ENCODE measurements around the gene EMC6. TPM values are rescaled to one million over a fixed set of nuclear protein-coding genes. Genes with fewer than 3 reads are reported as not detected.

EMC6 gene
- total RNA-seq, 4 donors from 2014 or later, result 12.6 to 23.4 (median 18.9) TPM

DNA sequence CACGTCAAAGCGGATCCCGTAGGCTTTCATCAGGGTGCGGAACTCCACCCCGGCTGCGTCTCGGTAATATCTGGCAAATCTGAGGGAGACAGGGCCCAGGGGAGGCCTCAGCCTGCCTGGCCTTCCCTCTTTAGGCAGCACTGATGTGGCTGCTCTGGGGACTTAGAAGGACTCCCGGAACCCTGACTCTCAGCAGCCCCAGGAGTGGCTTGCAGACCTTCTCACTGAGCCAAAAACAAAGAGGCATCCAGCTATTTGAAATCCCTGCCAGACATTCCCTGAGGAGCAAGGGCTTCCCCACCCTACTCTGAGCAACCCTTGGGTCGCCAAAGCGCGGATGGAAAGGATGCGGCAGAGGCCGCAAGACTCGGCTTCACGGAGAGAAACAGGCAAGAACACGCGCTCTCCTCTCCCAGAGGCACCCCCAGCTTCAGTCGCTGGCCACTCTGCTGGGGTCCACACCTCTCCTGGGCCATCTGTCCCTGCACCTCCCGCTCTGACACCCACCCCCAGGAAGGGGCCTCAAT lies 19.5 kb downstream of the EMC6 start:
- H3K27ac ChIP-seq, result no peak overlapping the region
- peaks cover 0 to 10% (median 0%) of the 10 kb centered on the region in 4 donors for H3K4me1 ChIP-seq
- H3K9me3 ChIP-seq, result no peaks in the 10 kb centered on the region
- DNase-seq (ENCODE audit: low spot score in 2 of 2), result no peak
- peaks cover 0 to 61% of the 10 kb centered on the region in 2 donors for H3K27me3 ChIP-seq
- 28 to 47% methylated on average over 13 to 15 of the region's 19 CpGs for WGBS, 2 donors
- no peaks in the 10 kb centered on the region for H3K36me3 ChIP-seq
- no peak overlapping the region for H3K4me3 ChIP-seq
- TF ChIP-seq, protein P1, sequence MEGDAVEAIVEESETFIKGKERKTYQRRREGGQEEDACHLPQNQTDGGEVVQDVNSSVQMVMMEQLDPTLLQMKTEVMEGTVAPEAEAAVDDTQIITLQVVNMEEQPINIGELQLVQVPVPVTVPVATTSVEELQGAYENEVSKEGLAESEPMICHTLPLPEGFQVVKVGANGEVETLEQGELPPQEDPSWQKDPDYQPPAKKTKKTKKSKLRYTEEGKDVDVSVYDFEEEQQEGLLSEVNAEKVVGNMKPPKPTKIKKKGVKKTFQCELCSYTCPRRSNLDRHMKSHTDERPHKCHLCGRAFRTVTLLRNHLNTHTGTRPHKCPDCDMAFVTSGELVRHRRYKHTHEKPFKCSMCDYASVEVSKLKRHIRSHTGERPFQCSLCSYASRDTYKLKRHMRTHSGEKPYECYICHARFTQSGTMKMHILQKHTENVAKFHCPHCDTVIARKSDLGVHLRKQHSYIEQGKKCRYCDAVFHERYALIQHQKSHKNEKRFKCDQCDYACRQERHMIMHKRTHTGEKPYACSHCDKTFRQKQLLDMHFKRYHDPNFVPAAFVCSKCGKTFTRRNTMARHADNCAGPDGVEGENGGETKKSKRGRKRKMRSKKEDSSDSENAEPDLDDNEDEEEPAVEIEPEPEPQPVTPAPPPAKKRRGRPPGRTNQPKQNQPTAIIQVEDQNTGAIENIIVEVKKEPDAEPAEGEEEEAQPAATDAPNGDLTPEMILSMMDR (IDR thresholded peaks at IDR 0.05), result no peak
- TF ChIP-seq EP300 (IDR thresholded peaks at IDR 0.05) (no peak), POLR2A (IDR thresholded peaks at IDR 0.05) (no peak)

DNA sequence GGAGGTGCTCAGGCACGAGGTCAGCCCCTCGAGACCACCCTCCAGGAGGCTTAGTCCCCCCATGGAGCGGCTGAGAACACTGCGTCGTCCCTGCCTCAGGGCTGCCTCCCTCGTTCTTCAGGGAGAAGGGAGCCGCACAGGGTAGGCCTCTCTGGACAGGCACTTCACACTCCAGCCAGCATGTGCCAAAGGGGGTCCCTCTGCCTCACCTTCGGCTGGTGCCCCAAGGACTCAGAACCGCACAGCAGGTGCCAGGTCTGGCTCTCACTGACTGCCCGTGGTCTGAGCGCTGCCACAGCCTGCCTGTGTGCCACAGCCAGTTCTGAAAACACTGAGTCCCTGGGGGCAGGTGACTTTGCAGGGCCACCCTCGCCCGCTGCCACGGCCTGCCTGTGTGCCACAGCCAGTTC lies 20.2 kb downstream of the EMC6 start:
- Histone ChIP-seq H3K36me3 (no peaks in the 10 kb centered on the region), H3K27ac (no peak overlapping the region), H3K9me3 (no peaks in the 10 kb centered on the region), H3K27me3 (peaks cover 0 to 66% of the 10 kb centered on the region in 2 donors), H3K4me3 (no peak overlapping the region), H3K4me1 (peaks cover 0 to 10% (median 0%) of the 10 kb centered on the region in 4 donors)
- DNase-seq (ENCODE audit: low spot score in 2 of 2), result no peak
- WGBS, 2 donors, result 33 to 82% methylated on average over 1 to 5 of the region's 14 CpGs
- TF ChIP-seq, protein P1 (IDR thresholded peaks at IDR 0.05), result no peak
- TF ChIP-seq POLR2A (IDR thresholded peaks at IDR 0.05) (no peak), EP300 (IDR thresholded peaks at IDR 0.05) (no peak)

- peaks cover 0 to 10% (median 0%) of the 10 kb centered on the region in 4 donors for H3K4me1 ChIP-seq
- TF ChIP-seq EP300 (IDR thresholded peaks at IDR 0.05), result no peak
- TF ChIP-seq, protein P1 (IDR thresholded peaks at IDR 0.05), result no peak
- TF ChIP-seq POLR2A (IDR thresholded peaks at IDR 0.05), result no peak
- H3K27me3 ChIP-seq, result peaks cover 0 to 66% of the 10 kb centered on the region in 2 donors
- H3K4me3 ChIP-seq, result no peak overlapping the region
- no peak for DNase-seq (ENCODE audit: low spot score in 2 of 2)
- H3K9me3 ChIP-seq, result no peaks in the 10 kb centered on the region
- no peaks in the 10 kb centered on the region for H3K36me3 ChIP-seq
- WGBS, 2 donors, result 83 to 85% methylated on average over 36 to 38 of the region's 44 CpGs
- no peak overlapping the region for H3K27ac ChIP-seq
Measured at GRCh38 chr17:3689262-3690093, 20.9 kb downstream of the EMC6 start.

DNA sequence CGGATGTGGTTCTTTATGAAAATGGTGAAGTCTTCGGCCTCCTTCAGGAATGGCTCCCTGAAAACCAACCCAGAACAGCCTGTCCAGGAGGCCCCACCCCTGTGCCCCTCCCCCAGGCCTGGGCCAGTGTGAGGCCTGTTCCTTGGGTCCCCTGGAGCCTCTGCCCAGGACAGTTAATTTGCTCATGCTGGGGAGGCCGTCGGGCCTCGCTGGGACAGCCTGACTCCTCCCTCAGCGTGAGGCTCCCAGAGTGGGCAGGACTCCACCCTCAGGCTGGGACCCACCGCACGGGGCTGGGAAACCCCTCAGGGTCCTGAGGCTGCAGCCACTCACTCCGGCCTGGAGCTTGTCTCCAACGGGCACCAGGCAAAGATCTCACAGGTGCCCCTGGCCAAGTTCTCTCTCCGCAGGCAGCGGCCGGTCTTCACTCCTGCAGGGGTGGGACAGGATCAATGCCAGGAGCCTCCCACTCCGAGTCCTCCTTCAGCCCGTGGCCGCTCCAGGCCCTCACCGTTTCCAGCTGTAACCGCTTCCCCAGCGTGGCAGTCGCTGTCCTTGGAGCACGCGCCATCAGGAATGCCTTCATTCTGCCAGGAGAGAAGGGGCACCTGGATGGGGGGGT lies 21.6 kb downstream of the EMC6 start:
- TF ChIP-seq EP300 (IDR thresholded peaks at IDR 0.05) (no peak), POLR2A (IDR thresholded peaks at IDR 0.05) (no peak)
- TF ChIP-seq, protein P1 (IDR thresholded peaks at IDR 0.05), result no peak
- 63 to 69% methylated on average over 21 to 22 of the region's 22 CpGs for WGBS, 2 donors
- H3K27me3 ChIP-seq, result peaks cover 0 to 66% of the 10 kb centered on the region in 2 donors
- no peak overlapping the region for H3K27ac ChIP-seq
- H3K9me3 ChIP-seq, result no peaks in the 10 kb centered on the region
- no peak overlapping the region for H3K4me3 ChIP-seq
- H3K36me3 ChIP-seq, result no peaks in the 10 kb centered on the region
- no peak for DNase-seq (ENCODE audit: low spot score in 2 of 2)
- H3K4me1 ChIP-seq, result peaks cover 0 to 16% (median 0%) of the 10 kb centered on the region in 4 donors
